HG02840 (cell line): Measurements from ENCODE around the gene MAPK8IP2.

ENCODE experiments used
- ATAC-seq: cut with Tn5 transposase; IDR thresholded peaks from one replicate; pipeline ENCODE4 v1.9.1; 2021; ENCODE audit warnings: mild to moderate bottlenecking, moderate library complexity, moderate number of reproducible peaks; ENCODE audit not compliant: unreplicated experiment, low FRiP score

MAPK8IP2 gene

GRCh38 chr22:50600538-50600937, at the start of gene MAPK8IP2:
Gene MAPK8IP2 (plus strand): TSS chr22:50600793. CDS start chr22:50600819, 26 bp downstream.
- no peak for ATAC-seq

- no peak for ATAC-seq
These were observed 49.3 kb upstream of the MAPK8IP2 start for GRCh38 chr22:50551160-50551752.

GRCh38 chr22:50553310-50553709, 47.3 kb upstream of the MAPK8IP2 start:
- ATAC-seq: no peak

GRCh38 chr22:50556703-50557102, 43.9 kb upstream of the MAPK8IP2 start:
- ATAC-seq: no peak

GRCh38 chr22:50560034-50560433, 40.6 kb upstream of the MAPK8IP2 start:
- no peak for ATAC-seq

GRCh38 chr22:50561401-50562358, 38.9 kb upstream of the MAPK8IP2 start:
- no peak for ATAC-seq

GRCh38 chr22:50562523-50563412, 37.8 kb upstream of the MAPK8IP2 start, which contains the start of gene SYCE3:
Gene SYCE3 (minus strand): TSS chr22:50562919. CDS start chr22:50556405, 6,514 bp downstream.
- ATAC-seq: peak; percentile 96

GRCh38 chr22:50563413-50564160, 37.0 kb upstream of the MAPK8IP2 start:
- no peak for ATAC-seq

- no peak for ATAC-seq
These were observed 36.3 kb upstream of the MAPK8IP2 start for GRCh38 chr22:50564289-50564688.

- no peak for ATAC-seq
These were observed 32.8 kb upstream of the MAPK8IP2 start for GRCh38 chr22:50567721-50568252.

- no peak for ATAC-seq
These were observed 32.0 kb upstream of the MAPK8IP2 start for GRCh38 chr22:50568626-50569025.

GRCh38 chr22:50569041-50569459, 31.5 kb upstream of the MAPK8IP2 start:
- no peak for ATAC-seq

- no peak for ATAC-seq
These were observed 30.6 kb upstream of the MAPK8IP2 start for GRCh38 chr22:50569896-50570535.

- ATAC-seq: no peak
These were observed 29.7 kb upstream of the MAPK8IP2 start for GRCh38 chr22:50570861-50571260.

GRCh38 chr22:50571264-50572175, 29.1 kb upstream of the MAPK8IP2 start:
- no peak for ATAC-seq

GRCh38 chr22:50572965-50573364, 27.6 kb upstream of the MAPK8IP2 start:
- ATAC-seq: no peak

GRCh38 chr22:50573491-50574382, 26.9 kb upstream of the MAPK8IP2 start:
- no peak for ATAC-seq
